ENCODE measurements around the gene SNRPE.
"Not testable (repeated sequence)": the region's sequence is repeated elsewhere in the genome, so short reads cannot be mapped to it uniquely, and the experiment has no call there.

Gene SNRPE

DNA sequence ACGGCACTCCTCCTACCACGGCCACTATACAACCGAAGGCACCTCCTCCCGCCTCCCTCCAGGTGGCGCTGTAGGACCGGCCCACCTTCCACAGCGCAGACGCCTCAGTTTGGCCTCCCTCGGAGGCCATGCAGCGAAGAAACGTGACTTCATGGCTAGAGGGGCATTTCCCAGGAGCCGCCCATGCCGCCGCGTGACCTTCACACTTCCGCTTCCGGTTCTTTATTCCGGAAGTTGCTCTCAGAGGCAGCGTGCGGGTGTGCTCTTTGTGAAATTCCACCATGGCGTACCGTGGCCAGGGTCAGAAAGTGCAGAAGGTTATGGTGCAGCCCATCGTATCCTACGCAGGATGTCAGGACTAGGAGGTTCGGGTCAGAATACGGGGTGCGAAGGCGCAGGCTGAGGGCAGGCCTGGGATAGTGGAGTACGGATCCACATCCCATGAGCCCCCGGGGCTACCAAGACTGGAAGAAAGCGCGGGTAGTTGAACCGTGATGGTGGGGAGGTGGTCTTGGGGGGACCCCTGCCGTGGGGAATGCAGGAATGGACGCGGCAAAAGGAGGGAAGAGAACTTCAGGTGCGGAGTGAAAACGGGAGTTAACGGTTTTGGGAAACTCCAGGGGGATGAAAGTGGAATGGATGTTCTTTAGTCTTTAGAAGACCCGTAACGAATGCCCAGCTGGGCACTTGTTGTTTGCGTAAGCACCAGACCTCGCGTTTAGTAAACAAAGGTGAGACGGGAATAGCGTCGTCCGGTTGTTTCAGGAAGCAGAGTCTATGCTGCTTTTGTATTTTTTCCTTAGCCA is at the start of gene SNRPE:
Gene SNRPE, plus strand, starts transcription at position 221 of the 806 bp plus-strand sequence. Its CDS starts 61 bp downstream, at position 282.
- peak; percentile 94 for DNase-seq (ENCODE audit: low spot score)

DNA sequence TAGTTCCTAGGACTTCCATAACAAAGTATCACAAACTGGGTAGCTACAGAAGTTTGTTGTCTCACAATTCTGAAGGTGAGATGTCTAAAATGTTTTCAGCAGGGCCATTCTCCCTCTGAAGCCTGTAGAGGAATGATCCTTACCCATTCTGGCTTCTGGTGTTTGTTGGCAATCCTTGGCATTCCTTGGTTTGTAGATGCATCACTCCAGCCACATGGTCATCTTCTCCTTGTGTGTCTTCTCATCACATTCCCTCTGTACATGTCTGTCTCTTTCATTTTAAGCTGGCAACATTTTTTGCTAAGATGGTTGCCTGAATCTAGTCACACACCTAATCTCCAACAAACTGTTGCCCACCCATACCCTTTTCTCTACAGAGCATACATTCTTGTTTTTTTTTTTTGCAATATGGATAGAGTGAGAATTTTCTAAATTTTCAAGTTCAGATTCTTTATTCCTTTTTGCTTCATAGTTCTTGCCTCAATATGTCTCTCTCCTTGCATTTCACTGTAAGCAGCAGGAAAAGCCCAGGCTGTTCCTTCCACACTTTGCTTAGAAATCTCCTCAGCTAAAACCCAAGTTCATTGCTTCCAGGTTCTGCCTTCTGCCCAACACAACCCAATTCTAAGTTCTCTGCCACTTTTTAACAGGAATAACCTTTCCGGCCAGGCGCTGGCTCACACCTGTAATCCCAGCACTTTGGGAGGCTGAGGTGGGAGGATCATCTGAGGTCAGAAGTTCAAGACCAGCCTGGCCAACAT is 47.6 kb upstream of the SNRPE start:
- DNase-seq (ENCODE audit: low spot score): no peak

DNA sequence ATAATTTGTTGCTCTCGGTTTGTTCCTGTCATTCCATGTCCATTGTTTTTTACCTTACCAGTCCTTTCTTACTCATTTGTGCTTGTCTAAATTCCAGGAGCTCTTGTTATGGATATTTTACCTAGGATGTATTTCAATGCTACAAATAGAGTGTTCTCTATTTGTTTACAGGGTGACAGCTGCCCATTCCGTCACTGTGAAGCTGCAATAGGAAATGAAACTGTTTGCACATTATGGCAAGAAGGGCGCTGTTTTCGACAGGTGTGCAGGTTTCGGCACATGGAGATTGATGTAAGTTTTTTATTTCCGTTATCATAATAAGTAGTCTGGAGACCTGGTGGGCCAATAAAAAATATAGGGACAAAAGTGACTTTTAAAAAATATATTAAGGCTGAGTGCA is 43.0 kb upstream of the SNRPE start:
- no peak for DNase-seq (ENCODE audit: low spot score)

GRCh38 chr1:203823306-203823705 is 38.1 kb upstream of the SNRPE start:
- no peak for DNase-seq (ENCODE audit: low spot score)

- no peak for DNase-seq (ENCODE audit: low spot score)
Observed at GRCh38 chr1:203826175-203826574, 35.2 kb upstream of the SNRPE start.

- DNase-seq (ENCODE audit: low spot score): no peak
Observed at GRCh38 chr1:203828002-203828401, 33.4 kb upstream of the SNRPE start.

GRCh38 chr1:203828503-203828902 is 32.9 kb upstream of the SNRPE start:
- no peak for DNase-seq (ENCODE audit: low spot score)

- DNase-seq (ENCODE audit: low spot score): not testable (repeated sequence)
Observed at GRCh38 chr1:203829247-203829646, 32.2 kb upstream of the SNRPE start.

- no peak for DNase-seq (ENCODE audit: low spot score)
Observed at GRCh38 chr1:203835476-203835875, 25.9 kb upstream of the SNRPE start.

- DNase-seq (ENCODE audit: low spot score): no peak
Observed at GRCh38 chr1:203839081-203839480, 22.3 kb upstream of the SNRPE start.

DNA sequence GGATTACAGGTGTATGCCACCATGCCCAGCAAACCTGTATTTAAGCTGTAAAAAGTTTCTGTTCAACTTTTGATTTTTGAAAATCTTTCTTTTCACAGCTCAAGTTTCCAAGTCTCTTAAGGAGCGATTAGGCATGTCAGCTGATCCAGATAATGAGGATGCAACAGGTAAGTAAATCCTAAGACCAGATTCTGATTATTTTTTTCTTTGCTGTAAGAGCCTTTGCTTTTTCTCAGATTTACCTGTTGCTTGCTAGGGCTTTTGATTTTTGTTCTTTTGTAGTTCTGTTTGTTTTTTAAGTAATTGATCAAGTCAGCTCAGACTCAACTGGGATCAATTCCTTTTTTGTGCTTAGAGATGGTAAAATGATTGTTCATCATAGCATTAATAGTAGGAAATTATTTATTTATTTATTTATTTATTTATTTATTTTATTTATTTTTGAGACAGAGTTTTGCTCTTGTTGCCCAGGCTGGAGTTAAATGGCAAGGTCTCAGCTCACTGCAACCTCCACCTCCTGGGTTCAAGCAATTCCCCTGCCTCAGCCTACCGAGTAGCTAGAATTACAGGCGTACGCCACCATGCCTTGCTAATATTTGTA is 21.1 kb upstream of the SNRPE start:
- DNase-seq (ENCODE audit: low spot score): no peak

GRCh38 chr1:203842559-203842876 is 18.9 kb upstream of the SNRPE start:
- no peak for DNase-seq (ENCODE audit: low spot score)

DNA sequence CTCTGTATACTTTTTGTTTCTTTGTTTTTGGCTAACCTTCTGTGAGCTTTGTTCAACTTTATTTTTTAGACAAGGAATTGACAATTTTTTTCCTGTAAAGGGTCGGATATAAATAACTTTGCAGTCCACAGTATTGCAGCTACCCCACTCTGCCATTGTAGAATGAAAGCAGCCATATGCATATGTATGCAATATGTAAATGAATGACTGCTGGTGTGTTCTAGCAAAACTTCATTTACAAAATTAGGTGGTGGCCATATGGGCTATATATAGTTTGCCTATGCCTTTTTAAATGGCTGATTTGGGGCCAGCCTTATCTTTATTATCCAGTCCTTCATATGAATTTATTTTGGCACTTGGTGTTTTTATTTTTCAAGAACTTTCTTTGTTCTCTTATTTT is 18.0 kb upstream of the SNRPE start:
- no peak for DNase-seq (ENCODE audit: low spot score)

GRCh38 chr1:203853112-203853511 is 8.3 kb upstream of the SNRPE start:
- DNase-seq (ENCODE audit: low spot score): not testable (repeated sequence)

GRCh38 chr1:203858055-203858454 is 3.3 kb upstream of the SNRPE start:
- DNase-seq (ENCODE audit: low spot score): peak; percentile 55

DNA sequence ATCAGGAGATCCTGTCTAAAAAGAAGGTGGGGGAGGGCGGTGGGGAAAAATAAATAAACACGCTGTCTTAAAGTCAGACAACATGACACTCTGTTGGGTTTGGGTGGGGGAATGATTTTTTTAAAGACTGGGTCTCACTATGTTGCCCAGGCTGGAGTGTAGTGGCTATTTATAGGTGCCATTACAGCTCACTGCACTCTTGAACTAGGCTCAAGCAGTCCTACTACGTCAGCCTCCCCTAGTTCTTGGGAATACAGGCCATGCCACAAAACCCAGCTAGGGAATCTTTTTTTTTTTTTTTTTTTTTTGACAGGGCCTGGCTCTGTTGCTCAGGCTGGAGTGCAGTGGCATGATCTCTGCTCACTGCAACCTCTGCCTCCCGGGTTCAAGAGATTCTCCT is 2.4 kb upstream of the SNRPE start:
- DNase-seq (ENCODE audit: low spot score): no peak

DNA sequence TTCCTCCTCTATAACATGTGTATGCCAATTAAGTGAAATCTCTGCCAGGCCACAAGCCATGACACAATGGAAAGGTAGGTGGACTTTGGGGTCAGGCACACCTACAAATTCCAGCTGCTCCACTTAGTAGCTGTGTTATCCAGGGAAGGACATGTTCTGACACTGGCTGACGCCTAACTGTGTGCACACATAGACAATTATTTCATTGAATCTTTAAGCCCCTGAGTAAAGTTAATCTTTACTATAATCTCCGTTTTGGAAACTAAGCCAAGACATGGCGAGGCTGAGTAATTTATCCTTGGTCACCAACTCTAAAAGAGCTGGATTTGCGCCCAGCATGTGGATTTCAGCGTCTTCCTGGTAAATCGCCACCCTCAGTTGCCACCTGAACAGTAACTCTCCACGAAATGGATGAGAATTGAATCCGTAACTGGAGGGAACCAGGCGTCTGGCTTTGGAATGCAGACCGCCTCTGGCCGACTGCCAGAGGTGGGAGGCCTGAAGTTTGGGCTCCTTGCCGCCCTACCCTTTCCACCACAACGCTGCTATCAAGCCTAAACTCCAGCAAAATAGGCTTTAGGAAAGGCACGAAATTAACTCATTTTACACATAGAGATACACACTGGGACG is 888 bp upstream of the SNRPE start:
- peak; percentile 16 for DNase-seq (ENCODE audit: low spot score)

DNA sequence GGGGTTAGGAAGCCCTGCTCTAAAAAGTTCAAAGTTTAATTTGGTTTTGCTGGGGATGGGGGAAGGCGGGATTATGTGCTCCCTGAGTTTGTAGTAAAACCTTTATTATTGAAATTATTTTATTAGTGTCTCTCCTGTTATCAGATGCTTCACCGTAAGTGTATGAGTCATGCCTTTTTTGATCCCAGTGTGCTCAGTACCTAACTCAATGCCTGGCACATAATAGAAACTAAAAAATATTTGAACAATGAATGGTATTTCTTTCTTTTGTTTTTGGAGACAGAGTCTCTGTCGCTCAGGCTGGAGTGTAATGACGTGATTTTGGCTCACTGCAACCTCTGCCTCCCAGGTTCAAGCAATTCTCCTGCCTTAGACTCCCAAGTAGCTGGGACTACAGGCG is 6.4 kb downstream of the SNRPE start:
- no peak for DNase-seq (ENCODE audit: low spot score)

DNA sequence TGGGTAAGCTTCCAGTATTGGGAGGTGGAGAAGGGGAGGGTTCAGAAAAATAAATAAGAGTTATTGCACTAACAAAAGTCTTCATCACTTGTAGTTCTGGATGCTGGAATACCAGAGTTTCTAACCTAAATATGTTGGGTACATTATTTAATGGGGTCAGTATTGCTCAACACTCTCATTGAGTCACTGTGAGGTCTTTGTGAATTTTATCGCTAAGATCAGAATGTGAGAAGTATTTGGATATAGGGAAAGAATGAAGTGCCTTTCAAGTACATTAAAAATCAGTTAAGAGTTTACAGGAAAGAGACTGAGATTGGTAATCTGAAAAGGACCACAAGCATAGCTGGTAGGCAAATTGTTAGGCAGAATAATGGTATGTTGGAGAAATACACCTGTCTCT is 8.8 kb downstream of the SNRPE start:
- DNase-seq (ENCODE audit: low spot score): no peak

GRCh38 chr1:203871114-203871880 is 9.9 kb downstream of the SNRPE start:
- DNase-seq (ENCODE audit: low spot score): peak; percentile 82

DNA sequence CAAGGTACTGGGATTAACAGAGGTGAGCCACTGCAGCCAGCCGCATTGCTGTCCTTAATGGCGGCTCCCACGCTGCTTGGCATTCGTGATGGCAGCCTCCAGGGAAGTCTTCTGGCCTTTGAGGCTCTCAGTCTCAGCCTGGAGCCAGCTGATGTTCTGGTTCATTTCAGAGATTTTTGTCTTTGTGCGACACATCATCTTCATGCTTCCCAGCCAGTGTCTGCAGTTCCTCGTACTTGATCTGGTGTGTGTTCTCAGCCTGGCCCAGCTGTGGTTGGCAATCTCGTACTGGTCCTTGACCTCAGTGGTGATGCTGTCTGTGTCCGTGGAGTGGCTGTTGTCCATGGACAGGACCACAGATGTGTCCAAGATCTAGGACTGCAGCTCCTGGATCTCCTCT is 11.7 kb downstream of the SNRPE start:
- no peak for DNase-seq (ENCODE audit: low spot score)

DNA sequence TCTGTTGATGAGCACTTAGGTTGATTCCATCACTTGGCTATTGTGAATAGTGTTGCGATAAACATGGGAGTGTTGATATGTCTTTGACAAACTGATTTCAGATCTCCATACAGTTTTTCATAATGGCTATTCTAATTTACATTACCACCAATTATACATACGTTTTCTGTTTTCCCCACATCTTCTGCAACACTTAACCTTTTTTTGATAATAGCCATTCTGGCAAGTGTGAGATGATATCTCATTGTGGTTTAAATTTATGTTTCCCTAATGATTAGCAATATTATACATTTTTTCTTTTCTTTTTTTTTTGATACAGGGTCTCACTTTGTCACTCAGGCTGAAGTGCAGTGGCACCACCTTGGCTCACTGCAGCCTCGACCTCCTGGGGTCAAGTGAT is 17.0 kb downstream of the SNRPE start:
- DNase-seq (ENCODE audit: low spot score): no peak

Data from AG08396 (cell line).